Activated CD8-positive, alpha-beta memory T cell treated with anti-CD3 and anti-CD28 coated beads for 4 hours (primary cell): ENCODE results near the gene LRRC8A.
"Not testable (repeated sequence)": the region's sequence is repeated elsewhere in the genome, so short reads cannot be mapped to it uniquely, and the experiment has no call there.

Source experiments
- DNase-seq, 2 donors: peaks; one replicate each; pipeline ENCODE4 v3.0.0-alpha.2; 2020; ENCODE audit warnings: low read depth in 2 of 2

The LRRC8A gene

DNA sequence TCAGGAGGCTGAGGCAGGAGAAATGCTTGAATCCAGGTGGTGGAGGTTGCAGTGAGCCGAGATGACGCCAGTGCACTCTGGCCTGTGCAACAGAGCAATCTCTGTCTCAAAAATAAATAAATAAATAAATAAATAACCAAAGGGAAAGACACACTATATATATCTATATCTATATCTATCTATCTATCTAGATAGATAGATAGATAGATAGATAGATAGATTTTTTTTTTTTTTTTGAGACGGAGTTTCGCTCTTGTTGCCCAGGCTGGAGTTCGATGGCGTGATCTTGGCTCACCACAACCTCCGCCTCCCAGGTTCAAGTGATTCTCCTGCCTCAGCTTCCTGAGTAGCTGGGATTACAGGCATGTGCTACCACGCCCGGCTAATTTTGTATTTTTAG lies 79.5 kb downstream of the LRRC8A start:
- DNase-seq: not testable (repeated sequence)
